Rectal smooth muscle tissue (tissue), 1 donor: Measurements from ENCODE around the gene SLC2A8.

Experiments
- H3K27ac ChIP-seq: one replicate; pipeline ENCODE4 v1.7.0; 2013; ENCODE audit warnings: low read depth, low read length, inconsistent platforms
- H3K27me3 ChIP-seq: one replicate; pipeline ENCODE4 v1.7.0; 2013; ENCODE audit warnings: low read length; ENCODE audit not compliant: control insufficient read depth, insufficient read depth
- H3K36me3 ChIP-seq: one replicate; pipeline ENCODE4 v1.7.0; 2013; ENCODE audit warnings: low read length; ENCODE audit not compliant: control insufficient read depth, insufficient read depth
- H3K4me1 ChIP-seq: one replicate; pipeline ENCODE4 v1.7.0; 2013; ENCODE audit warnings: low read length; ENCODE audit not compliant: control insufficient read depth, insufficient read depth
- H3K4me3 ChIP-seq: one replicate; pipeline ENCODE4 v1.7.0; 2013; ENCODE audit warnings: low read length
- H3K9ac ChIP-seq: one replicate; pipeline ENCODE4 v1.7.0; 2013; ENCODE audit warnings: low read length

SLC2A8 gene

GRCh38 chr9:127449332-127449966 lies 52.5 kb downstream of the SLC2A8 start:
- Histone ChIP-seq H3K27me3 (no peaks in the 10 kb centered on the region), H3K36me3 (peaks cover 30% of the 10 kb centered on the region), H3K4me1 (peaks cover 11% of the 10 kb centered on the region), H3K9ac (no peak overlapping the region), H3K4me3 (peak overlapping the region; percentile 89), H3K27ac (peak overlapping the region; percentile 50)

- H3K4me1 ChIP-seq: peaks cover 11% of the 10 kb centered on the region
- peak overlapping the region; percentile 97 for H3K27ac ChIP-seq
- H3K27me3 ChIP-seq: no peaks in the 10 kb centered on the region
- H3K9ac ChIP-seq: peak overlapping the region; percentile 91
- H3K36me3 ChIP-seq: peaks cover 22% of the 10 kb centered on the region
- H3K4me3 ChIP-seq: peak overlapping the region; percentile 89
These were observed 53.3 kb downstream of the SLC2A8 start for GRCh38 chr9:127450243-127450760.

GRCh38 chr9:127450830-127451607 lies 54.0 kb downstream of the SLC2A8 start, which contains the start of the genes LRSAM1 and RPL12:
Gene LRSAM1, plus strand, starts transcription at chr9:127451510. Its CDS starts 3,018 bp downstream, at chr9:127454528.
Gene RPL12, minus strand, starts transcription at chr9:127451406. Its CDS starts 89 bp downstream, at chr9:127451317.
- Histone ChIP-seq H3K27me3 (no peaks in the 10 kb centered on the region), H3K36me3 (peaks cover 20% of the 10 kb centered on the region), H3K27ac (peak within 1 kb of the TSS; percentile 97), H3K4me3 (peak within 1 kb of the TSS; percentile 89), H3K9ac (peak within 1 kb of the TSS; percentile 91), H3K4me1 (peaks cover 11% of the 10 kb centered on the region)

GRCh38 chr9:127451608-127451857 lies 54.6 kb downstream of the SLC2A8 start:
- peak overlapping the region; percentile 89 for H3K4me3 ChIP-seq
- H3K36me3 ChIP-seq: peaks cover 18% of the 10 kb centered on the region
- peak overlapping the region; percentile 97 for H3K27ac ChIP-seq
- H3K27me3 ChIP-seq: no peaks in the 10 kb centered on the region
- peak overlapping the region; percentile 57 for H3K9ac ChIP-seq
- H3K4me1 ChIP-seq: peaks cover 11% of the 10 kb centered on the region

GRCh38 chr9:127451858-127452656 lies 55.1 kb downstream of the SLC2A8 start:
- Histone ChIP-seq H3K27ac (peak overlapping the region; percentile 97), H3K36me3 (peaks cover 18% of the 10 kb centered on the region), H3K9ac (peak overlapping the region; percentile 57), H3K27me3 (no peaks in the 10 kb centered on the region), H3K4me1 (peaks cover 11% of the 10 kb centered on the region), H3K4me3 (peak overlapping the region; percentile 89)

- Histone ChIP-seq H3K36me3 (peaks cover 19% of the 10 kb centered on the region), H3K9ac (no peak overlapping the region), H3K27me3 (no peaks in the 10 kb centered on the region), H3K4me1 (peaks cover 11% of the 10 kb centered on the region), H3K4me3 (peak overlapping the region; percentile 89), H3K27ac (peak overlapping the region; percentile 97)
These were observed 55.7 kb downstream of the SLC2A8 start for GRCh38 chr9:127452691-127453090.

- Histone ChIP-seq H3K9ac (no peak overlapping the region), H3K4me3 (no peak overlapping the region), H3K4me1 (peaks cover 6% of the 10 kb centered on the region), H3K27ac (no peak overlapping the region), H3K27me3 (no peaks in the 10 kb centered on the region), H3K36me3 (peaks cover 15% of the 10 kb centered on the region)
These were observed 58.5 kb downstream of the SLC2A8 start for GRCh38 chr9:127455324-127455992.

GRCh38 chr9:127457191-127457878 lies 60.4 kb downstream of the SLC2A8 start:
- Histone ChIP-seq H3K27me3 (no peaks in the 10 kb centered on the region), H3K4me3 (no peak overlapping the region), H3K4me1 (peaks cover under 1% of the 10 kb centered on the region), H3K9ac (no peak overlapping the region), H3K36me3 (peaks cover 29% of the 10 kb centered on the region), H3K27ac (no peak overlapping the region)
